Ishikawa (cell line): Measurements from ENCODE around the gene TAS2R41.

Experiments
- EP300 ChIP-seq: IDR thresholded peaks from 2 replicates; pipeline ENCODE4 v1.6.1; 2012; ENCODE audit warnings: borderline replicate concordance
- FOXM1 ChIP-seq: IDR thresholded peaks from 2 replicates; pipeline ENCODE4 v1.6.1; 2012; ENCODE audit warnings: low read depth, borderline replicate concordance
- TF ChIP-seq, protein P1 (sequence below): IDR thresholded peaks from 2 replicates; pipeline ENCODE4 v1.6.1; 2012

DNA sequence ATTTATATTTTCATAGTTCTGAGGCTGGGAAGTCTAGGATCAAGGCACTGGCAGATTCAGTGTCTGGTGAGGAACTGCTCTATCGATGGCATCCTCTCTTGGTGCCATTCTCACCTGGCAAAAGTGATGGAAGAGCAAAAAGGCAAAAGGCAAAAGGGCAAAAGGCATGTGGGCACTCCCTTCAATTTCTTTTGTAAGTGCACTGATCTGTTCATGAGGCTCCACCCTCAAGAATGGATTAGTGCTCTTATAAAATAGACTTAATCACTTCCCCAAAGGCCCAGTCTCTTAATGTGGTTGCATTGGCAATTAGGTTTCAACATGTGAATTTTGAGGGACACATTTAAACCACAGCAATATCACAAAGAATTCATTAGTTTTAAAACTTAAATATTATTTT, 18.3 kb upstream of the TAS2R41 start:
- TF ChIP-seq EP300 (no peak), FOXM1 (no peak)
- TF ChIP-seq, protein P1, sequence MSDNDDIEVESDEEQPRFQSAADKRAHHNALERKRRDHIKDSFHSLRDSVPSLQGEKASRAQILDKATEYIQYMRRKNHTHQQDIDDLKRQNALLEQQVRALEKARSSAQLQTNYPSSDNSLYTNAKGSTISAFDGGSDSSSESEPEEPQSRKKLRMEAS: no peak
